ENCODE data around the gene BRSK2.
A peak's percentile ranks its signal among the peaks of the same experiment; 100 is the strongest.

The BRSK2 gene

DNA sequence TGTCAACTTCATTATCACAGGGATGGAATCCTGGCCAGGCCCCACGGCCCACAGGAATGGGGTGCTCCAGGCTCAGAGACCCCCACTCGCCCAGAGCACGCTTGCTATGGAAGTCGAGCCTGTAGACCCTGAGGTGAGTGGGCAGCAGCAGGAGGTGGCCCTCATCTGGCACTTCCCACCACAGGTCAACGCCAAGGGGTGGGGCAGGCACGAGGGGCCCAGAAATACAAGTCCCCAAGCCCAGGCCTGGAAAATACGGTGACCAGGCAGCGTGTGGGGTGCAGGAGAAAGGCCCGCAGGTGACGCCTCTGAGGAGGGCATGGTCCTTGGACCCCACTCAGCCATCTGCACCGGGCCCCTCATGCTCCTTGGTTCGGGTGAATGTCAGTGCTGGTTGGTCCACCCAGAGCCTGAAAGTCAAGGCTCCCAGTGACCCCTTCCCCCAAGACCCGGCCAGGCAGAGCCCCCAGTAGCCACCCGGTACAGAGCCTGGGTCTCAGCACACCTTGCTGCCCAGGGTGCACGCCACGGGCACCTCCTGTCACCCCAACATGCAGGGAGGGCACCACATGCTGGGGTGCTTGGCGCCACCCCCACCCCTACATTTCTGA is 94.4 kb downstream of the BRSK2 start:
- DNase-seq: no peak

- DNase-seq: no peak
These were observed 95.2 kb downstream of the BRSK2 start for GRCh38 chr11:1484695-1485503.

- no peak for DNase-seq
These were observed 95.8 kb downstream of the BRSK2 start for GRCh38 chr11:1485504-1485885.

GRCh38 chr11:1486054-1486825 is 96.5 kb downstream of the BRSK2 start, which contains the start of gene MOB2:
Gene MOB2 (minus strand): TSS chr11:1486779. CDS start chr11:1486556, 223 bp downstream.
- DNase-seq: peak; percentile 9

GRCh38 chr11:1487091-1487850 is 97.5 kb downstream of the BRSK2 start:
- no peak for DNase-seq

- no peak for DNase-seq
These were observed 98.3 kb downstream of the BRSK2 start for GRCh38 chr11:1487851-1488574.

GRCh38 chr11:1488575-1489180 is 98.9 kb downstream of the BRSK2 start:
- no peak for DNase-seq

DNA sequence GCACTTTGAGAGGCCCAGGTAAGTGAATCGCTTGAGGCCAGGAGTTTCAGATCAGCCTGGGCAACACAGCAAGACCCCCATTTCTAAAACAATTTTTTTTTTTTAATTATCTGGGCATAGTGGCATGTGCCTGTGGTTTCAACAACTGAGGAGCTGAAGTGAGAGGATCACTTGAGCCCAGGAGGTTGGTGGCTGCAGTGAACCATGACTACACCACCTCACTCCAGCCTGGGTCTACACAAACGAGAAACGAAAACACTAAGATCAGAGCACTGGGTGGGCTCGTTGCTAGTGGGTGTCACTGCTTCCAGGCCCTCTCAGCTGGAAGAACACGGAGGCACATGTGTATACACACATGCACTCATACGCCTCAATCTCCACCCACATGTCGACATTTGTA is 100.9 kb downstream of the BRSK2 start:
- DNase-seq: no peak

- DNase-seq: no peak
These were observed 101.6 kb downstream of the BRSK2 start for GRCh38 chr11:1491379-1491778.

- no peak for DNase-seq
These were observed 104.0 kb downstream of the BRSK2 start for GRCh38 chr11:1493650-1494244.

DNA sequence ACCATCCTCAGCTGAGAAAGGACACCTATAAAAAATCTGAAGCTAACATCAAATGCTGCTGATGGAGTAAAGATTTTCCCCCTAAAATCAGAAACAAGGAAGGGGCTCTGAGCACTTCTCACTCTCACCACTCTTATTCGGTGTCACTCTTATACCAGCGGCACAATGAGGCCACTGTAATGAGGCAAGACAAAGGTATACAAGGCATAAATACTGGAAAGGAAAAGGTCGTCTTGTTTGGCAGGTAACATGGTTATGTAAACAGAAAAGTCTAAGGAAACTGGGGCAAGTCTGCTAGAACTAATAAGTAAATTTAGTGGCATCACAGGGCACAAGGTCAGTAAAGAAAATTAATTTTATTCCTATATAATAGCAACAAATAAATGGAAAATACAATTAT is 104.9 kb downstream of the BRSK2 start:
- no peak for DNase-seq

DNA sequence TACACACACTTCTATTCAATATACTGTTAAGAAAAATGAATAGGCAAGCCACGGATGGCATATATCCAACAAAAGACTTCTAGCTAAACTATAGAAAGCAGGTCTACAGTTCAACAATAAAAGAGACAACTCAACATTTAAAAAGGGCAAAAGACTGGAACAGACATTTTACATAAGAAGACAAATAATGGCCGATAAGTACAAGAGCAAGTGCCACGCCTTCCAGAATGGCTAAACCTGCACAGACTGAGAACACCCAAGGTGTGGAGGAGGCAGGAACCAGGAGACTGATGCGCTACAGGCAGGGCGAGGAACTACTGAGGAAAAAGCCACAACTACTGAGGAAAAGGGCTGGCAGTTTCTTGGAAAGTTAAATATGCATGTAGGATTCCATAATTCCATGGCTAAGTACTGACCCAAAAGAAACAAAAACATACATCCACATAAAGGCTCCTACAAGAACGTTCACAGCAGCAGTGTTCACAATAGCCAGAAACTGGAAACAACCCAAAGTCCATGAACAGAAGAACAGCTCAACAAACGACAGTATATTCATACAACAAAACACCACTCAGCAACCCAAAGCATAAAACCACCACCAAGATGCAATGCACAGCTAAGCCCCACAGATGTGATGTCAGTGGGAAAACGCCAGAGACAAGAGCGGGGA is 106.5 kb downstream of the BRSK2 start:
- DNase-seq: no peak

DNA sequence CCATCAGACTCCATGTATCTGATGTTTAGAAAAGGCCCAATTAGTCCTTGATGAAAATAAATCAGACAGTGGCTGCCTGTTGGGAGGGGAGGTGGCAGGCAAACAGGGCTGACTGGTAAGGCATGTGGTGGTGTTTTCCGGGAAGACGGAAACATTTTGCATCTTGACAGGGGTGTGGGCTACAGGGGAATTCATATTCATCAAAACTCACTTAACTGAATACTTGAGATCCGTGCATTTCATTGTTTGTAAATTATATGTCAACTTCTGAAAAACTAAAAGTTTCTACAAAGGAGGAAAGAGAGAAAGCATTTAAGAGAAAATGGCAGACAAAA is 107.0 kb downstream of the BRSK2 start:
- no peak for DNase-seq

DNA sequence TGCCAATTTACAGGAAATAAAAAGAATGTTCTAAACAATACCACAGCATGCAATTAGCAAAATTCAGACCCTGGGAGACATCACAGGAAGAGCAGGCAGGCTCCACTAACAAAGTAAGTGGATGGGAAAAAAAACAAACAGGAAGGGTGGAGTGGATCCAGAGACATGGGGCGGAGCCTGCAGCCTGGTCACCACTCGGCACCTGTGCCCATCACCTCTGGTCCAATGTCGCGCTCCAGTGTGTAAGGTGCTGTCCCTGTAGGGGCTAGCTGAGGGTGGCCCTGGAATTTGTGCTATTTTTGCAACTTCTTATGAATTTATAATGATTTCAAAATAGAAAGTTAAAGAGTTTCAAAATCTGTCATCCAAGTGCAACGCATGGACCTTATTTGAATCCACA is 107.9 kb downstream of the BRSK2 start:
- DNase-seq: no peak

GRCh38 chr11:1498262-1498661 is 108.5 kb downstream of the BRSK2 start:
- DNase-seq: no peak

GRCh38 chr11:1499261-1499890 is 109.6 kb downstream of the BRSK2 start:
- no peak for DNase-seq

DNA sequence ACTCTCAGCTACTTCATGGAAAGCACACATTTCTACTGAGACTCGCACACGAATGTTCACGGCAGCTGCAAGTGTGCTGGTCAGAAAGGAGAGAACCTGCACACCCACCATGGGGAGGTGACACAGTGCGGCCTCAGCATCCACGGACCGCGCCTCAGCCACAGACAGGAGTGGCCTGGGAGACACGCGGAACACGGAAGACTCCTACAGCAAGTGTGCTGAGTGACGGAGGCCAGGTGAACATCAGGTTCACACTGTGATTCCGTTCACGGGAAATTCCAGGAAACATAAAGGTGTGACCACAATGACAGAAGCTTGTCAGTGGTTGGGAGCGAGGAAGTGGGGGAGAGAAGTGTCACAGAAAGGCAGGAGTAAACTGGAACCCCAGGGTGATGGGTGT is 110.2 kb downstream of the BRSK2 start:
- no peak for DNase-seq

DNA sequence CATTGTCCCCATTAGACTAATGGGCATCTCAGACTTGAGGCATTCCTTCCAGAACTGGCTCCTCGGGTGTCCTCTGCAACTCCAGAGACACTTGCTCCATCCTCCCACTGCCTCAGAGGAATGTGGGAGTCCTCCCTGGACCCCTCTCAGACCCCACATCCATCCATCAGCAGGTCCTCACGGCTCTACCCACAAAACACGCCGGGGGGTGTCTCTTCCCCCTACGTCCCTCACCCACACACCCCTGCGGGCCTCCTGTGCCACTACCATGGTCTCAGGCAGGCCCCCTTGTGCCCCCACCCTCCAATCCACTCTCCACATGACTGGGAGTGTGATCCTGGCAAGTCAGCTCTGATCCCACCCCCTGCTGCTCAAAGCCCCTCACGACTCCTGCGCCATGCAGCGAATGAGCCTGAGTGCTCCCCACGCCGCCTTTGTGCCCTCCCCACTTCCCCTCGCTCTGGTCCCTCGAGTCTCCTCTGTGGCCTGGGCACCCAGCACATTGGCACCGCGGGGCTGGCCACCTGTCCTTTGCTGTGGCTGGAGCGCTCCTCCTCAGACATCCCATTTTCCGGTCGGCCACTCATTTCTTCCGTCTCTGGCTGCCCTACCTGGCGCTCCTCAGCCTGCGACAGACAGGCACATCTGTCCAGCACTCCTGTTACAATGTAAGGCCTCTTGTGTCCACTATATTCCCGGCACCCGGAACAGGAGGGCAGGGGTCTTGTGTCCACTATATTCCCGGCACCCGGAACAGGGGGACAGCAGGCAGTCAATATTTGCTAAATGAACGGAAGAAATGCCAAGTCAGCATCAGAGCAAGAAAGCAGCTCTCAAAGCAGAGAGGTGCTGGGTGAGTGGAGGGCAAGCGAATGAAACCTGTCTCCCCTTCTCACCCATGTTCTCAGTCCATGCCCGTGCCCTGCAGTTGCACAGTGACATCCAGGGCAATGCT is 111.0 kb downstream of the BRSK2 start:
- no peak for DNase-seq

DNA sequence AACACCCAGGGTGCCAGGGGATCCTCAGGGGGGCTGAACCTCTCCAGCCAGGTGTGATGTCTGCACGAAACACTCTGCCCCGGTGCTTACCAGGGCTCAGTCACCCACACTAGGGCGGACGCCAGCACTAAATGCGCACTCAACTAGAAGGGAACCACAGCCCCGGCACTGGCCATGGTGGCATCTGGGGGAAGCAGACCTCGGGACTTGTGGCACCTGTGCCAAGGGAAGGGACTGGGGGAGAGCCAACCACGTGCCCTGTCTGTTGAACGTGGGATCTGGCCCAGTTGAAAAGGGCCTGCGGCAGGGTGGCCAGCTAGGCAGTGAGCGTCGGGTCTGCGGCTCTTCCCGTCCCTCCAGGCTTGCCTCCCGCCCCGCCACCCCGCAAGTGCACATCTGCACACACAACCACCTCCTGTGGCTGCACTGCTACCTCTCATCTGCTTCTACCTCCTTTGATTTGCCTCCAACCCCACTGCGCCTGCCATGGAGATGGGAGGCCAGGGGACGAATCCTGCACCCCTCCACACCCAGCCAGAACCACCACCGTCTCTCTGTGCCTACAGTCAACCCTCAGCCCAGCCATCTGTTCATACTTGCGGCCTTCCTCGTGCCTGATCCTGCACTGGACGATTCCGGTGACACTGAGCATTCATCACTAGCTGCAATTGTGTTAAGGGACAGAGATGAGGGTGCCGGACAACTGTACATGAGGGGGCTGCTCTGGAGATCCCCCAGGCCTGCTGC is 111.9 kb downstream of the BRSK2 start:
- DNase-seq: no peak

Measured in CD4-positive, alpha-beta T cell treated with Interleukin-10 for 1 hour (primary cell).